GM12878 (cell line): ENCODE measurements around the gene NANOS2. TPM values are rescaled to one million over a fixed set of nuclear protein-coding genes. Genes with fewer than 3 reads are reported as not detected.

ENCODE experiments used
- ATAC-seq: fragments of 200-7000 bp; cut with Tn5 transposase; 3 replicates; pipeline ENCODE4 v1.9.1; 2020; ENCODE audit warnings: mild to moderate bottlenecking, moderate library complexity
- BruUV-seq: library from RNA; stranded (reverse); fragments of 400-500 nt; replicated peaks from 2 replicates; lab custom pipeline; 2021; lab: Mats Ljungman, UMichigan
- CTCF ChIA-PET: fragments of 300-600 bp; sonication (Branson Sonifier 250); formaldehyde crosslinking; extraction: SDS; loops from one replicate; lab custom pipeline; 2021; ENCODE audit warnings: inconsistent platforms; lab: Yijun Ruan, JAX
- POLR2A ChIA-PET: fragments of 350-600 bp; formaldehyde crosslinking; extraction: SDS; loops from one replicate; lab custom pipeline; 2021; ENCODE audit warnings: inconsistent platforms; lab: Charles Lee
- RAD21 ChIA-PET: fragments of 300-600 bp; sonication (Branson Sonifier 250); formaldehyde crosslinking; loops from one replicate; lab custom pipeline; 2023; ENCODE audit warnings: antibody characterized with exemption; ENCODE audit not compliant: unreplicated experiment; lab: Charles Lee
- SMC1A ChIA-PET: fragments of 300-600 bp; sonication (Branson Sonifier 250); formaldehyde crosslinking; loops from one replicate; lab custom pipeline; 2023; ENCODE audit not compliant: unreplicated experiment, uncharacterized antibody; lab: Charles Lee
- DNase-seq: peaks from one replicate; pipeline ENCODE4 v3.0.0-alpha.2; 2011; ENCODE audit warnings: low read depth, low spot score
- FAIRE-seq: peaks from 3 replicates; lab custom pipeline; 2011; peaks lifted over from hg19 to GRCh38; lab: Jason Lieb, UNC
- H2AFZ ChIP-seq: 2 replicates; pipeline ENCODE4 v1.6.0; 2011; ENCODE audit warnings: low read depth, low read length, control low read depth; ENCODE audit not compliant: control insufficient read depth
- H3K27ac ChIP-seq: 2 replicates; pipeline ENCODE4 v1.5.1; 2011; ENCODE audit warnings: control low read depth; ENCODE audit not compliant: control insufficient read depth, insufficient read depth
- H3K27me3 ChIP-seq, 2 experiments: replicated peaks in 1 of 2; 2 replicates each; pipeline versions ENCODE4 v1.6.0 to v1.6.1; 2011; ENCODE audit warnings: low read length in 1 of 2; ENCODE audit not compliant: control insufficient read depth in 2 of 2, insufficient read depth in 2 of 2
- H3K36me3 ChIP-seq, 2 experiments: 2 replicates each; pipeline ENCODE4 v1.5.1; 2011; ENCODE audit warnings: low read length in 1 of 2; ENCODE audit not compliant: control insufficient read depth in 2 of 2, insufficient read depth in 2 of 2
- H3K4me1 ChIP-seq: 2 replicates; pipeline ENCODE4 v1.6.1; 2011; ENCODE audit warnings: mild to moderate bottlenecking, low read length, moderate library complexity, mixed read lengths; ENCODE audit not compliant: control insufficient read depth, insufficient read depth
- H3K4me2 ChIP-seq: 2 replicates; pipeline ENCODE4 v1.6.0; 2011; ENCODE audit warnings: control low read depth; ENCODE audit not compliant: control insufficient read depth, insufficient read depth
- H3K4me3 ChIP-seq: fragments of 200-600 bp; sonication (generic); 2 replicates; pipeline ENCODE4 v1.5.1; 2016
- H3K79me2 ChIP-seq: 2 replicates; pipeline ENCODE4 v1.6.0; 2011; ENCODE audit warnings: low read length; ENCODE audit not compliant: control insufficient read depth, insufficient read depth
- H3K9ac ChIP-seq: 2 replicates; pipeline ENCODE4 v1.8.0; 2011; ENCODE audit warnings: low read length, control low read depth, mixed read lengths; ENCODE audit not compliant: control insufficient read depth, insufficient read depth
- H3K9me3 ChIP-seq: replicated peaks from 3 replicates; pipeline ENCODE4 v1.5.1; 2011; ENCODE audit warnings: mild to moderate bottlenecking, low read length; ENCODE audit not compliant: control insufficient read depth, insufficient read depth
- H4K20me1 ChIP-seq: 2 replicates; pipeline ENCODE4 v1.6.0; 2011; ENCODE audit not compliant: control insufficient read depth, insufficient read depth
- EP300 ChIP-seq, 2 experiments: fragments of 150-350 bp in 1 of 2; IDR thresholded peaks; 2 replicates each; pipeline ENCODE4 v1.6.1; 2011 to 2012; ENCODE audit warnings: low read depth in 2 of 2, low read length in 2 of 2, borderline replicate concordance in 1 of 2, improper control_type of control experiment in 1 of 2, inconsistent platforms in 1 of 2; ENCODE audit not compliant: control insufficient read depth in 1 of 2
- KLF5 ChIP-seq: fragments of 450-650 bp; IDR thresholded peaks from 2 replicates; pipeline ENCODE4 v1.6.1; 2014; ENCODE audit warnings: mild to moderate bottlenecking; ENCODE audit not compliant: partially characterized antibody
- NBN ChIP-seq: fragments of 450-650 bp; IDR thresholded peaks from 2 replicates; pipeline ENCODE4 v1.6.1; 2016
- PAX5 ChIP-seq: IDR thresholded peaks from 2 replicates; pipeline ENCODE4 v1.6.1; 2011; ENCODE audit warnings: low read depth, low read length, borderline replicate concordance
- TARDBP ChIP-seq: IDR thresholded peaks from 2 replicates; pipeline ENCODE4 v1.6.1; 2016; ENCODE audit warnings: borderline replicate concordance
- WGBS: methylation state at CpG from one replicate; pipeline ENCODE4 v1.1.6; 2016; ENCODE audit warnings: low lambda C conversion rate; ENCODE audit not compliant: insufficient replicate concordance, insufficient coverage; ENCODE audit errors: missing lambda C conversion rate; 5-methylcytosine and 5-hydroxymethylcytosine counted together
- in situ Hi-C: fragments of 300-500 bp; cut with MboI; formaldehyde crosslinking; loops from 9 replicates; pipeline ENCODE4 v1.14.3; 2018; ENCODE audit warnings: mixed read lengths
- intact Hi-C: fragments of 100-400 bp; cut with micrococcal nuclease; formaldehyde crosslinking; loops from one replicate; pipeline ENCODE4 v1.14.2; 2022; ENCODE audit not compliant: unreplicated experiment
- polyA plus RNA-seq, 11 experiments: library from polyadenylated mRNA; depleted of rRNA in 4 of 11; unstranded in 6 of 11; stranded (reverse) in 5 of 11; fragments of >200 nt; fragmentation: Nextera tagmentation in 4 of 11; fragmentation: Illumina TruSeq in 1 of 11; extraction: Ambion mirVana in 4 of 11; extraction: Trizol in 1 of 11; gene quantifications; 1 replicate in 1 of 11; 2 replicates in 10 of 11; pipeline versions ENCODE4 v1.2.1 to v1.2.3, GENCODE V29; 2011 to 2016; ENCODE audit warnings: inconsistent platforms in 2 of 11, missing spikeins in 2 of 11, low read depth in 1 of 11
- total RNA-seq, 4 experiments: library from RNA; depleted of rRNA in 3 of 4; stranded (reverse); fragments of >200 nt in 3 of 4; fragmentation: Illumina TruSeq in 1 of 4; extraction: Trizol in 1 of 4; gene quantifications; 2 replicates each; pipeline versions ENCODE4 v1.2.1 to v1.2.3, GENCODE V29; 2013 to 2021
- TF ChIP-seq, protein P1 (sequence below): fragments of 450-650 bp; IDR thresholded peaks from 2 replicates; pipeline ENCODE4 v1.6.1; 2018; ENCODE audit warnings: mild to moderate bottlenecking, low read depth, moderate library complexity; ENCODE audit not compliant: partially characterized antibody
- TF ChIP-seq, protein P2 (sequence below): fragments of 450-650 bp; IDR thresholded peaks from 2 replicates; pipeline ENCODE4 v1.6.1; 2017; ENCODE audit warnings: mild to moderate bottlenecking, moderate library complexity

Gene NANOS2
- total and polyA plus RNA-seq, 10 of the 15 experiments (the other 5 are each of a cell fraction or from before 2014, with no cell fraction given): not detected

DNA sequence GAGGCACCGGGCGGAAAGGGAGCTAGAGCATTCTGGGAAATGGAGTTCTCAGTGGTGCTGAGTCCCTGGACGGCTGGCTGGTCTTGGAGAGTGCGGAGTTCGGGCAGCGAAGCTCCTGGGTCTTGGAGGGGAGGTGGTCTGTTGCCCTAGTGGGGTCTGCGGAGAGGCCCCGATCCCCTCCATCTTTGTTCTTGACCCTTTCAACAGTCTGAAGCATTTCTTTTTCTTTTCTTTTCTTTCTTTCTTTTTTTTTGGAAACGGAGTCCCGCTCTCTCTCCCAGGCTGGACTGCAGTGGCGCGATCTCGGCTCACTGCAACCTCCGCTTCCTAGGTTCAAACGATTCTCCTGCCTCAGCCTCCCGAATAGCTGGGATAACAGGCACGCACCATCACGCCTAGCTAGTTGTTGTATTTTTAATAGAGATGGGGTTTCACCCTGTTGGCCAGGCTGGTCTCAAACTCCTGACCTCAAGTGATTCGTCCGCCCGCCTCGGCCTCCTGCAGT is 51.2 kb downstream of the NANOS2 start:
- intact Hi-C loops: loop anchor here (1.0 kb wide), 2 partner anchors 19 to 23 kb away; partner anchors contain the start of gene IRF2BP1
- H3K9ac ChIP-seq: peak overlapping the region; percentile 20; the same call in 1 of the 2 replicates

More for the DNA sequence above, 51.2 kb downstream of the NANOS2 start:
- FAIRE-seq (no peak), ATAC-seq (no peak), DNase-seq (no peak)
- ChIA-PET RAD21 (interaction anchor here (0.6 to 5.2 kb wide), 14 partner anchors 9 to 165 kb away, joined by 3 to 159 read pairs (median 5); partner anchors contain the start of genes CCDC61, DMWD, FBXO46 and IRF2BP1), POLR2A (interaction anchor here (0.6 to 8.2 kb wide), 18 partner anchors 8 to 235 kb away, joined by 3 to 178 read pairs (median 4); partner anchors contain the start of genes CCDC61, IRF2BP1, MYPOP and SIX5), SMC1A (interaction anchor here (0.8 to 10.0 kb wide), 9 partner anchors 13 to 94 kb away, joined by 3 to 98 read pairs (median 5); partner anchors contain the start of genes IRF2BP1, MYPOP and SIX5), CTCF (interaction anchor here (0.9 to 9.2 kb wide), 16 partner anchors 11 to 165 kb away, joined by 3 to 194 read pairs (median 4); partner anchors contain the start of genes IRF2BP1, MYPOP and SIX5)
- Histone ChIP-seq H3K36me3 (peaks cover 0 to 4% of the 10 kb centered on the region in 2 experiments; a peak in 1 of 4 replicates), H3K79me2 (peaks cover 27% of the 10 kb centered on the region), H2AFZ (peak overlapping the region; percentile 97), H4K20me1 (no peaks in the 10 kb centered on the region), H3K4me2 (peak overlapping the region; percentile 98), H3K4me1 (peaks cover 5% of the 10 kb centered on the region), H3K27ac (no peak overlapping the region), H3K4me3 (peak overlapping the region; percentile 69), H3K9me3 (no peaks in the 10 kb centered on the region), H3K27me3 (peaks cover 0 to 6% of the 10 kb centered on the region in 2 experiments; a peak in 2 of 4 replicates)
- in situ Hi-C loops: no loop called here
- BruUV-seq: no TSS peak
- 8% methylated on average over 22 of the region's 22 CpGs for WGBS
- TF ChIP-seq PAX5 (peak; percentile 61; the same call in 1 of the 2 replicates), EP300 (IDR thresholded peaks at IDR 0.05; ENCODE audit: borderline replicate concordance in 1 of 2, control insufficient read depth in 1 of 2, low read depth in 2 of 2, low read length in 2 of 2) (no peak), TARDBP (peak; percentile 82; the same call in 1 of the 2 replicates), NBN (peak; percentile 17; the same call in 1 of the 2 replicates), KLF5 (peak; percentile 29)
- TF ChIP-seq, protein P1, sequence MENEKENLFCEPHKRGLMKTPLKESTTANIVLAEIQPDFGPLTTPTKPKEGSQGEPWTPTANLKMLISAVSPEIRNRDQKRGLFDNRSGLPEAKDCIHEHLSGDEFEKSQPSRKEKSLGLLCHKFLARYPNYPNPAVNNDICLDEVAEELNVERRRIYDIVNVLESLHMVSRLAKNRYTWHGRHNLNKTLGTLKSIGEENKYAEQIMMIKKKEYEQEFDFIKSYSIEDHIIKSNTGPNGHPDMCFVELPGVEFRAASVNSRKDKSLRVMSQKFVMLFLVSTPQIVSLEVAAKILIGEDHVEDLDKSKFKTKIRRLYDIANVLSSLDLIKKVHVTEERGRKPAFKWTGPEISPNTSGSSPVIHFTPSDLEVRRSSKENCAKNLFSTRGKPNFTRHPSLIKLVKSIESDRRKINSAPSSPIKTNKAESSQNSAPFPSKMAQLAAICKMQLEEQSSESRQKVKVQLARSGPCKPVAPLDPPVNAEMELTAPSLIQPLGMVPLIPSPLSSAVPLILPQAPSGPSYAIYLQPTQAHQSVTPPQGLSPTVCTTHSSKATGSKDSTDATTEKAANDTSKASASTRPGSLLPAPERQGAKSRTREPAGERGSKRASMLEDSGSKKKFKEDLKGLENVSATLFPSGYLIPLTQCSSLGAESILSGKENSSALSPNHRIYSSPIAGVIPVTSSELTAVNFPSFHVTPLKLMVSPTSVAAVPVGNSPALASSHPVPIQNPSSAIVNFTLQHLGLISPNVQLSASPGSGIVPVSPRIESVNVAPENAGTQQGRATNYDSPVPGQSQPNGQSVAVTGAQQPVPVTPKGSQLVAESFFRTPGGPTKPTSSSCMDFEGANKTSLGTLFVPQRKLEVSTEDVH: peak; percentile 5
- TF ChIP-seq, protein P2, sequence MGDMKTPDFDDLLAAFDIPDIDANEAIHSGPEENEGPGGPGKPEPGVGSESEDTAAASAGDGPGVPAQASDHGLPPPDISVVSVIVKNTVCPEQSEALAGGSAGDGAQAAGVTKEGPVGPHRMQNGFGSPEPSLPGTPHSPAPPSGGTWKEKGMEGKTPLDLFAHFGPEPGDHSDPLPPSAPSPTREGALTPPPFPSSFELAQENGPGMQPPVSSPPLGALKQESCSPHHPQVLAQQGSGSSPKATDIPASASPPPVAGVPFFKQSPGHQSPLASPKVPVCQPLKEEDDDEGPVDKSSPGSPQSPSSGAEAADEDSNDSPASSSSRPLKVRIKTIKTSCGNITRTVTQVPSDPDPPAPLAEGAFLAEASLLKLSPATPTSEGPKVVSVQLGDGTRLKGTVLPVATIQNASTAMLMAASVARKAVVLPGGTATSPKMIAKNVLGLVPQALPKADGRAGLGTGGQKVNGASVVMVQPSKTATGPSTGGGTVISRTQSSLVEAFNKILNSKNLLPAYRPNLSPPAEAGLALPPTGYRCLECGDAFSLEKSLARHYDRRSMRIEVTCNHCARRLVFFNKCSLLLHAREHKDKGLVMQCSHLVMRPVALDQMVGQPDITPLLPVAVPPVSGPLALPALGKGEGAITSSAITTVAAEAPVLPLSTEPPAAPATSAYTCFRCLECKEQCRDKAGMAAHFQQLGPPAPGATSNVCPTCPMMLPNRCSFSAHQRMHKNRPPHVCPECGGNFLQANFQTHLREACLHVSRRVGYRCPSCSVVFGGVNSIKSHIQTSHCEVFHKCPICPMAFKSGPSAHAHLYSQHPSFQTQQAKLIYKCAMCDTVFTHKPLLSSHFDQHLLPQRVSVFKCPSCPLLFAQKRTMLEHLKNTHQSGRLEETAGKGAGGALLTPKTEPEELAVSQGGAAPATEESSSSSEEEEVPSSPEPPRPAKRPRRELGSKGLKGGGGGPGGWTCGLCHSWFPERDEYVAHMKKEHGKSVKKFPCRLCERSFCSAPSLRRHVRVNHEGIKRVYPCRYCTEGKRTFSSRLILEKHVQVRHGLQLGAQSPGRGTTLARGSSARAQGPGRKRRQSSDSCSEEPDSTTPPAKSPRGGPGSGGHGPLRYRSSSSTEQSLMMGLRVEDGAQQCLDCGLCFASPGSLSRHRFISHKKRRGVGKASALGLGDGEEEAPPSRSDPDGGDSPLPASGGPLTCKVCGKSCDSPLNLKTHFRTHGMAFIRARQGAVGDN: no peak
